ENCODE data around the gene UBE3A. TPM values are rescaled to one million over a fixed set of nuclear protein-coding genes. Genes with fewer than 3 reads are reported as not detected.

The UBE3A gene
- total RNA-seq, 1 donor from 2014 or later = 102 TPM

GRCh38 chr15:25431836-25432561, 6.8 kb downstream of the UBE3A start:
- peaks cover 18% of the 10 kb centered on the region for H3K4me1 Mint-ChIP-seq (ENCODE audit: low read depth, unreplicated experiment)
- no peaks in the 10 kb centered on the region for H3K9me3 Mint-ChIP-seq (ENCODE audit: unreplicated experiment)
- Histone ChIP-seq H3K9ac (ENCODE audit: low read length) (no peak overlapping the region), H3K4me2 (ENCODE audit: low read length) (no peak overlapping the region), H3K36me3 (ENCODE audit: insufficient read depth, low read length) (no peaks in the 10 kb centered on the region), H3K4me3 (ENCODE audit: insufficient read depth, low read depth, low read length) (no peak overlapping the region), H3K27ac (ENCODE audit: low read depth, low read length) (no peak overlapping the region), H3K79me2 (ENCODE audit: insufficient read depth, low read length) (peaks cover 97% of the 10 kb centered on the region), H4K20me1 (ENCODE audit: insufficient read depth, low read length) (peaks cover 93% of the 10 kb centered on the region), H3K9me3 (ENCODE audit: insufficient read depth, low read depth, low read length) (no peaks in the 10 kb centered on the region), H3K27me3 (ENCODE audit: insufficient read depth, low read length) (no peaks in the 10 kb centered on the region), H2AFZ (ENCODE audit: low read depth, low read length) (no peak overlapping the region), H3K4me1 (ENCODE audit: insufficient read depth, low read length) (peaks cover 3% of the 10 kb centered on the region)
- no peak for DNase-seq (ENCODE audit: low read depth)
- no peaks in the 10 kb centered on the region for H3K27me3 Mint-ChIP-seq (ENCODE audit: low read depth, unreplicated experiment)
- no peaks in the 10 kb centered on the region for H3K36me3 Mint-ChIP-seq (ENCODE audit: low read depth, unreplicated experiment)
- FAIRE-seq = peak; percentile 63
- TF ChIP-seq, protein P1, sequence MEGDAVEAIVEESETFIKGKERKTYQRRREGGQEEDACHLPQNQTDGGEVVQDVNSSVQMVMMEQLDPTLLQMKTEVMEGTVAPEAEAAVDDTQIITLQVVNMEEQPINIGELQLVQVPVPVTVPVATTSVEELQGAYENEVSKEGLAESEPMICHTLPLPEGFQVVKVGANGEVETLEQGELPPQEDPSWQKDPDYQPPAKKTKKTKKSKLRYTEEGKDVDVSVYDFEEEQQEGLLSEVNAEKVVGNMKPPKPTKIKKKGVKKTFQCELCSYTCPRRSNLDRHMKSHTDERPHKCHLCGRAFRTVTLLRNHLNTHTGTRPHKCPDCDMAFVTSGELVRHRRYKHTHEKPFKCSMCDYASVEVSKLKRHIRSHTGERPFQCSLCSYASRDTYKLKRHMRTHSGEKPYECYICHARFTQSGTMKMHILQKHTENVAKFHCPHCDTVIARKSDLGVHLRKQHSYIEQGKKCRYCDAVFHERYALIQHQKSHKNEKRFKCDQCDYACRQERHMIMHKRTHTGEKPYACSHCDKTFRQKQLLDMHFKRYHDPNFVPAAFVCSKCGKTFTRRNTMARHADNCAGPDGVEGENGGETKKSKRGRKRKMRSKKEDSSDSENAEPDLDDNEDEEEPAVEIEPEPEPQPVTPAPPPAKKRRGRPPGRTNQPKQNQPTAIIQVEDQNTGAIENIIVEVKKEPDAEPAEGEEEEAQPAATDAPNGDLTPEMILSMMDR (IDR thresholded peaks at IDR 0.05; ENCODE audit: insufficient read depth, low read depth, low read length) = no peak
- TF ChIP-seq EZH2 (IDR thresholded peaks at IDR 0.05; ENCODE audit: insufficient read depth, low read length) = no peak
- no peak overlapping the region for H3K4me3 Mint-ChIP-seq (ENCODE audit: unreplicated experiment)
- no peak overlapping the region for H3K27ac Mint-ChIP-seq (ENCODE audit: unreplicated experiment)

DNA sequence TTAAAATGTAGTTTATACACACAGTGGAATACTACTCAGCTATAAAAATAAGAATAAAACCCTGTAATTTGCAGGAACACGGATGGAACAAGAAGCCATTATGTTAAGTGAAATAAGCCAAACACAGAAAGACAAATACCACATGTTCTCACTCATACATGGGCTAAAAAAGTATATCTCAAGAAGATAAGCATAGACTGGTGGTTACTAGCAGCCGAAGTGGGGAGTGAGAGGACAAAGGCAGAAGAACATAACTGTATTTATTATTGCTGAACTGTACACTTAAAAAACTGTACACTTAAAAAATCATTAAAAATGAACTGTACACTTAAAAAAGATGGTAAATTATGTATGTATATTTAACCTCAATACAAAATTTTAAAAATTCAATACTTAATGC, 11.0 kb downstream of the UBE3A start:
- no peak overlapping the region for H3K27ac Mint-ChIP-seq (ENCODE audit: unreplicated experiment)
- no peaks in the 10 kb centered on the region for H3K9me3 Mint-ChIP-seq (ENCODE audit: unreplicated experiment)
- H3K9me3 ChIP-seq (ENCODE audit: insufficient read depth, low read depth, low read length) = no peaks in the 10 kb centered on the region
- no peaks in the 10 kb centered on the region for H3K27me3 Mint-ChIP-seq (ENCODE audit: low read depth, unreplicated experiment)
- H3K9ac ChIP-seq (ENCODE audit: low read length) = no peak overlapping the region
- no peak overlapping the region for H3K4me2 ChIP-seq (ENCODE audit: low read length)
- H3K27ac ChIP-seq (ENCODE audit: low read depth, low read length) = no peak overlapping the region
- peaks cover 97% of the 10 kb centered on the region for H3K79me2 ChIP-seq (ENCODE audit: insufficient read depth, low read length)
- no peak overlapping the region for H3K4me3 ChIP-seq (ENCODE audit: insufficient read depth, low read depth, low read length)
- TF ChIP-seq, protein P1 (IDR thresholded peaks at IDR 0.05; ENCODE audit: insufficient read depth, low read depth, low read length) = no peak
- TF ChIP-seq EZH2 (IDR thresholded peaks at IDR 0.05; ENCODE audit: insufficient read depth, low read length) = no peak
- no peaks in the 10 kb centered on the region for H3K27me3 ChIP-seq (ENCODE audit: insufficient read depth, low read length)
- H3K4me1 Mint-ChIP-seq (ENCODE audit: low read depth, unreplicated experiment) = peaks cover 14% of the 10 kb centered on the region
- H3K36me3 ChIP-seq (ENCODE audit: insufficient read depth, low read length) = no peaks in the 10 kb centered on the region
- H4K20me1 ChIP-seq (ENCODE audit: insufficient read depth, low read length) = peaks cover 89% of the 10 kb centered on the region
- no peak overlapping the region for H3K4me3 Mint-ChIP-seq (ENCODE audit: unreplicated experiment)
- FAIRE-seq = no peak
- no peak for DNase-seq (ENCODE audit: low read depth)
- H3K36me3 Mint-ChIP-seq (ENCODE audit: low read depth, unreplicated experiment) = no peaks in the 10 kb centered on the region
- no peak overlapping the region for H2AFZ ChIP-seq (ENCODE audit: low read depth, low read length)
- no peaks in the 10 kb centered on the region for H3K4me1 ChIP-seq (ENCODE audit: insufficient read depth, low read length)

Measured in astrocyte (in vitro differentiated cells and primary cell).